ENCODE measurements around the gene SH3BP4. TPM values are rescaled to one million over a fixed set of nuclear protein-coding genes. Genes with fewer than 3 reads are reported as not detected.

SH3BP4 gene
- total RNA-seq, 1 donor from 2014 or later, result 53.4 TPM

DNA sequence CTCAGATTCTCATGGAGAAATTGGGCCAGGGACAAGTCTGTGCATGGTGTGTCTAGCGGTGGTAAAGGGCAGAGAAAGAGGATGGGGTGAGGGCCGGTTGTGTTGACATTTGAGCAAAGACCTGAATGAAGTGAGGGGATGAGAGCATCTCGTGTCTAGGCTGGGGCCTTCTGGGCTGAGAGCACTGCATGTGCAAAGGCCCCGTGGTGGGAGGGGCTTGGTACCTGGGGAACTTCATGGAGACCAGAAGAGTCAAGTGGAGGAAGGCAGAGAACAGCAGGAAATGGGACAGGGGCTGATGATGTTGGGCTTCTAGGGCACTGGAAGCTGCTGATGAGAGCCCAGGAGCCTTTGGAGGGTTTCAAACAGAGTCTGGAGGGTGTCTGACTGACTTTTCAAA, 76.8 kb downstream of the SH3BP4 start:
- Histone ChIP-seq H3K9ac (no peak overlapping the region), H2AFZ (replicated peaks) (no peak overlapping the region), H3K4me1 (peaks cover 10% of the 10 kb centered on the region), H3K36me3 (no peaks in the 10 kb centered on the region), H3K79me2 (ENCODE audit: low read depth) (peaks cover 100% of the 10 kb centered on the region), H3K4me2 (no peak overlapping the region), H3K27ac (no peak overlapping the region), H3F3A (ENCODE audit: low read depth) (no peaks in the 10 kb centered on the region), H4K20me1 (ENCODE audit: low read depth) (peaks cover 80% of the 10 kb centered on the region), H3K4me3 (no peak overlapping the region), H3K9me3 (ENCODE audit: low read depth) (no peaks in the 10 kb centered on the region), H3K27me3 (no peaks in the 10 kb centered on the region)
- peaks cover 20% of the 10 kb centered on the region for H3K9me3 Mint-ChIP-seq
- TF ChIP-seq, protein P1, sequence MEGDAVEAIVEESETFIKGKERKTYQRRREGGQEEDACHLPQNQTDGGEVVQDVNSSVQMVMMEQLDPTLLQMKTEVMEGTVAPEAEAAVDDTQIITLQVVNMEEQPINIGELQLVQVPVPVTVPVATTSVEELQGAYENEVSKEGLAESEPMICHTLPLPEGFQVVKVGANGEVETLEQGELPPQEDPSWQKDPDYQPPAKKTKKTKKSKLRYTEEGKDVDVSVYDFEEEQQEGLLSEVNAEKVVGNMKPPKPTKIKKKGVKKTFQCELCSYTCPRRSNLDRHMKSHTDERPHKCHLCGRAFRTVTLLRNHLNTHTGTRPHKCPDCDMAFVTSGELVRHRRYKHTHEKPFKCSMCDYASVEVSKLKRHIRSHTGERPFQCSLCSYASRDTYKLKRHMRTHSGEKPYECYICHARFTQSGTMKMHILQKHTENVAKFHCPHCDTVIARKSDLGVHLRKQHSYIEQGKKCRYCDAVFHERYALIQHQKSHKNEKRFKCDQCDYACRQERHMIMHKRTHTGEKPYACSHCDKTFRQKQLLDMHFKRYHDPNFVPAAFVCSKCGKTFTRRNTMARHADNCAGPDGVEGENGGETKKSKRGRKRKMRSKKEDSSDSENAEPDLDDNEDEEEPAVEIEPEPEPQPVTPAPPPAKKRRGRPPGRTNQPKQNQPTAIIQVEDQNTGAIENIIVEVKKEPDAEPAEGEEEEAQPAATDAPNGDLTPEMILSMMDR (IDR thresholded peaks at IDR 0.05), result no peak
- TF ChIP-seq EZH2phosphoT487 (IDR thresholded peaks at IDR 0.05) (no peak), EZH2 (IDR thresholded peaks at IDR 0.05) (no peak)
- DNase-seq (ENCODE audit: low spot score), result no peak
- H3K27ac Mint-ChIP-seq, result peak overlapping the region; percentile 25
- H3K4me3 Mint-ChIP-seq, result no peak overlapping the region
- peaks cover 52% of the 10 kb centered on the region for H3K4me1 Mint-ChIP-seq
- H3K27me3 Mint-ChIP-seq (ENCODE audit: insufficient read depth, low read depth), result peaks cover 14% of the 10 kb centered on the region
- H3K36me3 Mint-ChIP-seq, result peaks cover 38% of the 10 kb centered on the region

- Mint-ChIP-seq H3K27ac (peak overlapping the region; percentile 25), H3K4me1 (peaks cover 50% of the 10 kb centered on the region), H3K9me3 (peaks cover 20% of the 10 kb centered on the region), H3K36me3 (peaks cover 38% of the 10 kb centered on the region), H3K4me3 (no peak overlapping the region), H3K27me3 (ENCODE audit: insufficient read depth, low read depth) (peaks cover 14% of the 10 kb centered on the region)
- Histone ChIP-seq H4K20me1 (ENCODE audit: low read depth) (peaks cover 80% of the 10 kb centered on the region), H3K4me2 (no peak overlapping the region), H3K9me3 (ENCODE audit: low read depth) (no peaks in the 10 kb centered on the region), H3K9ac (no peak overlapping the region), H3K27ac (no peak overlapping the region), H2AFZ (replicated peaks) (no peak overlapping the region), H3K4me3 (no peak overlapping the region), H3K4me1 (peaks cover 6% of the 10 kb centered on the region), H3K36me3 (no peaks in the 10 kb centered on the region), H3F3A (ENCODE audit: low read depth) (no peaks in the 10 kb centered on the region), H3K27me3 (no peaks in the 10 kb centered on the region), H3K79me2 (ENCODE audit: low read depth) (peaks cover 96% of the 10 kb centered on the region)
- no peak for DNase-seq (ENCODE audit: low spot score)
- TF ChIP-seq, protein P1 (IDR thresholded peaks at IDR 0.05), result no peak
- TF ChIP-seq EZH2 (IDR thresholded peaks at IDR 0.05) (no peak), EZH2phosphoT487 (IDR thresholded peaks at IDR 0.05) (no peak)
Measured at GRCh38 chr2:235029054-235029453, 77.2 kb downstream of the SH3BP4 start.

DNA sequence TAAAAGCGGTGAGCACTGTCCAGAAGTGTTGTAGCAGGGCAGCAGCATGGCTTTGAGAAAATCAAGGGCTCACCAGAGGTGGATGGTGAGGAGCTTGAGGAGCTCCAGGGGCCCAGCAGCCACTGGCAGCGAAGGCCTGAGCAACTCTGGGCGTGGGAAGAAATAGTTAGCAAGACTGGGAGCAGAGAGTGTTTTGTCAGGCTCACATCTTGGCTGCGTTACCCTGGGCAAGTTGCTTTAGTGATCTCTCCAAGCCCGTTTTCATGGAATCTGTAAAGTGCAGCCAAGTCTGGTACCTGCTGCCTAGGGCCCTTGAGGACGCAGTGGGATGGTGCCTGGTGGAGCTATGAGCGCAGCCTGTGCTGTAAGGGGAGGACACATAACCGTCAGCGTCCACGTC, 78.3 kb downstream of the SH3BP4 start:
- no peak overlapping the region for H3K4me3 Mint-ChIP-seq
- H3K27ac Mint-ChIP-seq, result peak overlapping the region; percentile 38
- DNase-seq (ENCODE audit: low spot score), result no peak
- peaks cover 20% of the 10 kb centered on the region for H3K9me3 Mint-ChIP-seq
- no peaks in the 10 kb centered on the region for H3K4me1 ChIP-seq
- TF ChIP-seq, protein P1 (IDR thresholded peaks at IDR 0.05), result no peak
- no peak for TF ChIP-seq EZH2 (IDR thresholded peaks at IDR 0.05)
- no peak for TF ChIP-seq EZH2phosphoT487 (IDR thresholded peaks at IDR 0.05)
- peaks cover 76% of the 10 kb centered on the region for H4K20me1 ChIP-seq (ENCODE audit: low read depth)
- H3K27me3 Mint-ChIP-seq (ENCODE audit: insufficient read depth, low read depth), result peaks cover 11% of the 10 kb centered on the region
- H3K27me3 ChIP-seq, result no peaks in the 10 kb centered on the region
- H3K9ac ChIP-seq, result no peak overlapping the region
- peaks cover 85% of the 10 kb centered on the region for H3K79me2 ChIP-seq (ENCODE audit: low read depth)
- H3K4me1 Mint-ChIP-seq, result peaks cover 39% of the 10 kb centered on the region
- H3K36me3 Mint-ChIP-seq, result peaks cover 49% of the 10 kb centered on the region
- H3K4me2 ChIP-seq, result no peak overlapping the region
- no peaks in the 10 kb centered on the region for H3K9me3 ChIP-seq (ENCODE audit: low read depth)
- no peak overlapping the region for H2AFZ ChIP-seq (replicated peaks)
- H3K36me3 ChIP-seq, result no peaks in the 10 kb centered on the region
- no peaks in the 10 kb centered on the region for H3F3A ChIP-seq (ENCODE audit: low read depth)
- H3K27ac ChIP-seq, result no peak overlapping the region
- no peak overlapping the region for H3K4me3 ChIP-seq

Data from neural progenitor cell (in vitro differentiated cells).